Measurements from ENCODE around the gene ARHGAP33. TPM values are rescaled to one million over a fixed set of nuclear protein-coding genes. Genes with fewer than 3 reads are reported as not detected.

ARHGAP33 gene
- polyA plus RNA-seq, 6 donors from 2014 or later = 0.58 TPM; not detected in 5

DNA sequence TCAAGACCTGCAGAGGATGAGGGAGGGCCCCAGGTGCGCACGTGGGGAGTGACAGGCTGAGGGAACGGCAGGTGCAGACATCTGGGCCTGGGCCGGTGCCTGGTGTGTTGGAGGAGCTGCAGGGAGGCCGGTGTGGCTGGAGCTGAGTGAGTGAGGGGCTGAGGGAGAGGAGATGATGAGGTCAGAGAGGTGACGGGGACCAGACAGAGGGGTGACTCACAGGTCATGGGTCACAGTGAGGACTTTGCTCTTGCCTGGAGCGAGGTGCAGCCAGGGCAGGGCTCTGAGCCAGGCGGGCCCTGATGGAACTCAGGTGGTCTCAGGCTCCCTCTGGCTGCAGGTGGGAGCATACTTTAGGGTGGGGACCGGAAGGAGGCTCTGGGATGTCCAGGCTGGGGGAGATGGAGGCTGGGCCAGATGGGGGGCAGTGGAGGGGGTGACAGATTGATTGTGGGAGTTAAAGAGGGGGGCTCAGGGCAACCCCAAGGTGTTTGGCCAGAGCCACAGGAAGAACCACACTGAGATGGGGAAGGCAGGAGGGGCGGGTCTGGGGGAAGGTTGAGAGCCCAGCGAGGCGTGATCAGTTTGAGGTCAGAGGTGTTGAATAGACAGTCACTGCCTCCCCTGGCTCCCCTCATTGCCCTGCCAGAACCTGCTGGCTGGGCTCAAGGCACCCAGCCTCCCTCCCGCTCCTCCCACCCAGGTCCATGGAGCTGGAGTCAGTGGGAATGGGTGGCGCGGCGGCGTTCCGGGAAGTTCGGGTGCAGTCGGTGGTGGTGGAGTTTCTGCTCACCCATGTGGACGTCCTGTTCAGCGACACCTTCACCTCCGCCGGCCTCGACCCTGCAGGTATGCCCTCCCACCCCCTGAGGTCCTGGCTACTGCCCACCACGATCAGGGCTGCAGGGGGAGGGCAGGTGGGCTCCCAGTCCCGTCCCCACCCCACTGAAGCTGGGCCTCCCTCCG is 8.4 kb downstream of the ARHGAP33 start:
- Mint-ChIP-seq H3K9me3 (no peaks in the 10 kb centered on the region), H3K4me1 (peaks cover 0 to 10% (median 8%) of the 10 kb centered on the region in 3 donors), H3K27ac (peak overlapping the region in 1 of 6 donors; percentile 20), H3K36me3 (no peaks in the 10 kb centered on the region), H3K4me3 (no peak overlapping the region), H3K27me3 (no peaks in the 10 kb centered on the region)
- no peak for ATAC-seq (ENCODE audit: low read depth in 2 of 2)
- DNase-seq = no peak

DNA sequence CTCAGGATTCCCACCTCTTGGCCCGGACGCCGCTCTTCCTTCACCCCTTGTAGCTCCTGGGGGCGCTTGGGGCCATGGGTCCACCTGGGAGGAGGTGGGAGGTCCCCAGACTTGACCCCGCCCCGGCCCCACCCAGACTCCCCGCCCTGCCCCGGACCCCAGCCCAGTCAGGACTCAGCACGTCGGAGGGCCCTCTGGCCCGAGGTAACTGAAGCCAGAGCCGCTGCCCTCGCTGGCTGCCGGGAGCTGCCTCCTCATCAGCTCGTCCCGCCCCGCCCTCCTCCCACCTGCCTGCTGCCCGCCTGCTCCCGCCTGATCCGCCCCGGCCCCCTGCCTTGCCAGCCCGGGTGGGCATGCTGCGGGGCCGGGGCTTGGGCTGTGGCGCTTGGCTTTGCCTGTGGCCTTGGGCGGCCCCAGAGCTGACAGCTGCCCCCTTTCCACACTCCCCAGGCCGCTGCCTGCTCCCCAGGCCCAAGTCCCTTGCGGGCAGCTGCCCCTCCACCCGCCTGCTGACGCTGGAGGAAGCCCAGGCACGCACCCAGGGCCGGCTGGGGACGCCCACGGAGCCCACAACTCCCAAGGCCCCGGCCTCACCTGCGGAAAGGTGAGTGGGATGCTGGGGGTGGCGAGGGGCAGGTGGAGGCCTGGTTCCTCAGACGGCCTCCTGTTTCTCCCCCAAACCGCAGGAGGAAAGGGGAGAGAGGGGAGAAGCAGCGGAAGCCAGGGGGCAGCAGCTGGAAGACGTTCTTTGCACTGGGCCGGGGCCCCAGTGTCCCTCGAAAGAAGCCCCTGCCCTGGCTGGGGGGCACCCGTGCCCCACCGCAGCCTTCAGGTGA is 9.4 kb downstream of the ARHGAP33 start:
- Mint-ChIP-seq H3K4me3 (no peak overlapping the region), H3K9me3 (no peaks in the 10 kb centered on the region), H3K36me3 (no peaks in the 10 kb centered on the region), H3K27ac (no peak overlapping the region), H3K4me1 (peaks cover 0 to 10% (median 8%) of the 10 kb centered on the region in 3 donors), H3K27me3 (no peaks in the 10 kb centered on the region)
- ATAC-seq (ENCODE audit: low read depth in 2 of 2) = no peak
- DNase-seq = no peak

DNA sequence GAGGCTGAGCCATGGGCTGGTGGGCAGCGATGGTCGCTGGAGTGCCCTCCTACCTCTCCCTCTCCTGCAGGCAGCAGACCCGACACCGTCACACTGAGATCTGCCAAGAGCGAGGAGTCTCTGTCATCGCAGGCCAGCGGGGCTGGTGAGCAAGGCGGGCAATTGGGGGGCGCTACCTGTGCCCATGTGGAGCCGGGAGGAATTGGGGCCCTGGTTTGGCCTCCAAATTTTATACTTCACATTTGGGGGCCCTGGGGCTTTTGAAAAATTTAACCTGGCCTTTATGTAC is 9.9 kb downstream of the ARHGAP33 start:
- no peaks in the 10 kb centered on the region for H3K36me3 Mint-ChIP-seq
- H3K4me1 Mint-ChIP-seq = peaks cover 0 to 10% (median 8%) of the 10 kb centered on the region in 3 donors
- H3K9me3 Mint-ChIP-seq = no peaks in the 10 kb centered on the region
- H3K4me3 Mint-ChIP-seq = no peak overlapping the region
- no peak overlapping the region for H3K27ac Mint-ChIP-seq
- H3K27me3 Mint-ChIP-seq = no peaks in the 10 kb centered on the region
- DNase-seq = no peak
- no peak for ATAC-seq (ENCODE audit: low read depth in 2 of 2)

DNA sequence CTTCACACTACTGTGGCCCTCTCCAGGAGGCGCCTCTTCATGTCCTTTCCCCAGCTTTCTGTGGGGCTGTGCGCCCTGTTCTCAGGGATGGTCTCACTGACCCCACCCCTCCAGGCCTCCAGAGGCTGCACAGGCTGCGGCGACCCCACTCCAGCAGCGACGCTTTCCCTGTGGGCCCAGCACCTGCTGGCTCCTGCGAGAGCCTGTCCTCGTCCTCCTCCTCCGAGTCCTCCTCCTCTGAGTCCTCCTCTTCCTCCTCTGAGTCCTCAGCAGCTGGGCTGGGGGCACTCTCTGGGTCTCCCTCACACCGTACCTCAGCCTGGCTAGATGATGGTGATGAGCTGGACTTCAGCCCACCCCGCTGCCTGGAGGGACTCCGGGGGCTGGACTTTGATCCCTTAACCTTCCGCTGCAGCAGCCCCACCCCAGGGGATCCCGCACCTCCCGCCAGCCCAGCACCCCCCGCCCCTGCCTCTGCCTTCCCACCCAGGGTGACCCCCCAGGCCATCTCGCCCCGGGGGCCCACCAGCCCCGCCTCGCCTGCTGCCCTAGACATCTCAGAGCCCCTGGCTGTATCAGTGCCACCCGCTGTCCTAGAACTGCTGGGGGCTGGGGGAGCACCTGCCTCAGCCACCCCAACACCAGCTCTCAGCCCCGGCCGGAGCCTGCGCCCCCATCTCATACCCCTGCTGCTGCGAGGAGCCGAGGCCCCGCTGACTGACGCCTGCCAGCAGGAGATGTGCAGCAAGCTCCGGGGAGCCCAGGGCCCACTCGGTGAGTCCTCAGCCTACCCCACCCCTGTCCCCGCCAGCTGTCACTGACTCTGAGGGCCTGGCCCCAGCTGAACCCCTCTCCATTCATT is 11.2 kb downstream of the ARHGAP33 start:
- Mint-ChIP-seq H3K27ac (peak overlapping the region in 3 of 6 donors; percentile 54 to 82 (median 62)), H3K27me3 (no peaks in the 10 kb centered on the region), H3K9me3 (no peaks in the 10 kb centered on the region), H3K4me1 (peaks cover 0 to 10% (median 8%) of the 10 kb centered on the region in 3 donors), H3K36me3 (no peaks in the 10 kb centered on the region), H3K4me3 (no peak overlapping the region)
- DNase-seq = no peak
- no peak for ATAC-seq (ENCODE audit: low read depth in 2 of 2)

DNA sequence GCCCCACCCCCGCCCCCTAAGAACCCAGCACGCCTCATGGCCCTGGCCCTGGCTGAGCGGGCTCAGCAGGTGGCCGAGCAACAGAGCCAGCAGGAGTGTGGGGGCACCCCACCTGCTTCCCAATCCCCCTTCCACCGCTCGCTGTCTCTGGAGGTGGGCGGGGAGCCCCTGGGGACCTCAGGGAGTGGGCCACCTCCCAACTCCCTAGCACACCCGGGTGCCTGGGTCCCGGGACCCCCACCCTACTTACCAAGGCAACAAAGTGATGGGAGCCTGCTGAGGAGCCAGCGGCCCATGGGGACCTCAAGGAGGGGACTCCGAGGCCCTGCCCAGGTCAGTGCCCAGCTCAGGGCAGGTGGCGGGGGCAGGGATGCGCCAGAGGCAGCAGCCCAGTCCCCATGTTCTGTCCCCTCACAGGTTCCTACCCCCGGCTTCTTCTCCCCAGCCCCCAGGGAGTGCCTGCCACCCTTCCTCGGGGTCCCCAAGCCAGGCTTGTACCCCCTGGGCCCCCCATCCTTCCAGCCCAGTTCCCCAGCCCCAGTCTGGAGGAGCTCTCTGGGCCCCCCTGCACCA is 11.9 kb downstream of the ARHGAP33 start:
- Mint-ChIP-seq H3K27me3 (no peaks in the 10 kb centered on the region), H3K9me3 (no peaks in the 10 kb centered on the region), H3K4me1 (peaks cover 0 to 10% (median 8%) of the 10 kb centered on the region in 3 donors), H3K36me3 (no peaks in the 10 kb centered on the region), H3K27ac (no peak overlapping the region), H3K4me3 (no peak overlapping the region)
- DNase-seq = no peak
- no peak for ATAC-seq (ENCODE audit: low read depth in 2 of 2)

DNA sequence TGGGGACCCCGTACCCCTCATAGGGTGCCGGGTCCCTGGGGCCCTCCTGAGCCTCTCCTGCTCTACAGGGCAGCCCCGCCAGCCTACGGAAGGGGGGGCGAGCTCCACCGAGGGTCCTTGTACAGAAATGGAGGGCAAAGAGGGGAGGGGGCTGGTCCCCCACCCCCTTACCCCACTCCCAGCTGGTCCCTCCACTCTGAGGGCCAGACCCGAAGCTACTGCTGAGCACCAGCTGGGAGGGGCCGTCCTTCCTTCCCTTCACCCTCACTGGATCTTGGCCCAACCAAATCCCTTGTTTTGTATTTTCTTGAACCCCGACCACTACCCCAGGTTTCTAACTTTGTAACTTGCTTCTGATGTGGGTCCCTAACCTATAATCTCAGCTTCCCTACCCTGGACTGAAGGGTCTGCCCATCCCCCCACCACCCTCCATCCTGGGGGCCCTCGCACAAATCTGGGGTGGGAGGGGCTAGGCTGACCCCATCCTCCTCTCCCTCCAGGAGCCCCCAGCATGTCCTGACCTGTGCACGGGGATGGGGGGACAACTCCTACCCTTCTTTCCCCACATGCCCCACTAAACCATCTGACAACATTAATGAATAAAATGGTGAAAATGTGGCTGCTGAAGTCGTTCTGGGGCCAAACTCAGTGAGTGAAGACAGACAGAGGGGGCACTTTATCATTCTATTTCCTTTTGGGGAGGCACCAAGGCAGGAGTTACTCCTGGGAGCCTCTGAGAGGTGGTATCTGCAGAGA is 13.0 kb downstream of the ARHGAP33 start:
- ATAC-seq (ENCODE audit: low read depth in 2 of 2) = no peak
- Mint-ChIP-seq H3K9me3 (no peaks in the 10 kb centered on the region), H3K36me3 (no peaks in the 10 kb centered on the region), H3K27ac (peak overlapping the region in 1 of 6 donors; percentile 63), H3K27me3 (peaks cover 0 to 6% (median 0%) of the 10 kb centered on the region in 3 donors), H3K4me3 (no peak overlapping the region), H3K4me1 (peaks cover 0 to 5% (median 2%) of the 10 kb centered on the region in 3 donors)
- DNase-seq = no peak

DNA sequence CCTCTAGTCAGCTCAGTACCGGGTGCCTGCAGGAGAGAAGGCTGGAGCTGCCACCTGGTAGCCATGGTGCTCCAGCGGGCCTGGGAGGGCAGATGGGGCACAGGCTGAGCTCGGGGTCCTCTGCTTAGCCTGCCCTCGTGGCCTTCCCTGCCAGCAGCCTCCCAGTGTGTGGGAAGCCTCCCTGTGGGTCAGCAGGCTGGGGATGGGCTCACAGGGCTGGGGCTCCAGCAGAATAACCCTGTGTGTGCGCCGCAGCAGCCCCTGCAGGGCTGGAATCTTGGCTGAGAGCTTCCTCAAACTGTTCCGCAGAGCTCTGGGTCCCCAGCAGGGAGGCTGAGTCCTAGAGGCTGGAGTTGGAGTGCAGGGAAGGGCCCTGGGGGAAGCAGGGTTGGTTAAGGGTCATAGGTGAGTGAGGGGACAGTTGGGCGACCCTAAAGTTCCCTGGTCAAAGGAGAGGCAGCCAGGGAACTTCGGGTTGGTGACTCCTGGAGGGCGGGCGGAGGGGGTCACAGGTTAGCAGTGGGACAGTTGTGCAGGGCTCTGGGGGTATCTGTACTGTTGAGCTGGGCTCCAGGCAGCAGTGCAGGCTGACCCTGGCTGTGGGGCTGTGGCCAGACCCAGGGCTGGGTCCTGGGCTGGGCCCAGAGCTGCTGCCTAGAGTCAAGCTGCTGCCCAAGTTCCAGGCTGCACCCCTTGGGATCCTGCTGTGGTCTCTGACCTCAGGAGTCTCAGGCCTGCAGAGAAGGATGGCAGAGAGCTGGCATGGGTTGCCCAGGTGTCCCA is 14.0 kb downstream of the ARHGAP33 start:
- DNase-seq (no peak), ATAC-seq (ENCODE audit: low read depth in 2 of 2) (no peak)
- Mint-ChIP-seq H3K4me1 (peaks cover 0 to 2% (median 0%) of the 10 kb centered on the region in 3 donors), H3K4me3 (no peak overlapping the region), H3K9me3 (no peaks in the 10 kb centered on the region), H3K36me3 (no peaks in the 10 kb centered on the region), H3K27ac (no peak overlapping the region), H3K27me3 (peaks cover 0 to 12% (median 8%) of the 10 kb centered on the region in 3 donors)

DNA sequence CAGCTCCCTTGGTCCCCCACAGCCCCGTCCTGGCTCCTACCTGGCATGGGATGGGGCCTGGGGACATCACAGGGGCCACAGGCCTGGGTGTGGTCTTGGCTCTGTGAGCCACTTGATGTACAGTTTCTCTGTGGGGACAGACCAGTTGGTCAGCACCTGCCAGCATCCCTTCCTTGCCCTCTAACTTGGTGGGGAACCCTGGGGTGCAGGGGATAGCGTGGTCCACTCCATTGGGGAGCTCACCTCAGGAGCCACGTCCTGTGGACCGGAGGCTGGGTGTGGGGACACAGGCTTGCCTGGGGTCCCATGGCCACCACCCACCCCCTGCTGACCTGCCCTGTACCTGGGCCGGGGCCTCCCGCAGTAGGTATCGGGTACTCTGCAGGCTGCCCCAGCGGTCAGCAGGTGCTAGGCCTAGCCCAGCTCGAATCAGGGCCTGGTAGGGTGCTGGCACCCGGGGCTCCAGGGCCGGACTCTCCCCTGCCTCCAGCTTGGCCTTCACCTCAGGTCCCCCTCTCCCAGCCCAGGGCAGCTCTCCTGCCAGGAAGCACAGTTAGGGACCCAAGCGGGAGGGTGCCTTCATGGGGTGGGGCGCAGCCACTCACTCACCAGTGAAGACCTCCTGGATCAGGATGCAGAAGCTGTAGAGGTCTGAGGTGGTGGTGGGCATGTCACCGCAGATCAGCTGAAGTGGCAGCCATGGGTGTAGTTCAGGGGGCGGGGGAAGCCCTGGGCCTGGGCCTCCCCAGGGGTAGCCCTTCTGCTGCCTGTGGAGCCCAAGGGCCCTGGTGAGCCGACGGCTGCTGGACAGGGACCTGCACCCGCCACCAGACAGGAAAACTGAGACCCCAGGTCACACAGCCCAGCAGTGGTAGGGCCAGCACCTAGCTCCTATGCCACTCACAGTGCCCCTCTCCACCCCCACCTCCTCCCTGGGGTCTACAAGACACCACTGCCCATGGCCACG is 14.9 kb downstream of the ARHGAP33 start:
- H3K36me3 Mint-ChIP-seq = no peaks in the 10 kb centered on the region
- peaks cover 0 to 2% (median 0%) of the 10 kb centered on the region in 3 donors for H3K4me1 Mint-ChIP-seq
- DNase-seq (no peak), ATAC-seq (ENCODE audit: low read depth in 2 of 2) (no peak)
- no peaks in the 10 kb centered on the region for H3K9me3 Mint-ChIP-seq
- H3K4me3 Mint-ChIP-seq = no peak overlapping the region
- peaks cover 0 to 12% (median 8%) of the 10 kb centered on the region in 3 donors for H3K27me3 Mint-ChIP-seq
- no peak overlapping the region for H3K27ac Mint-ChIP-seq

DNA sequence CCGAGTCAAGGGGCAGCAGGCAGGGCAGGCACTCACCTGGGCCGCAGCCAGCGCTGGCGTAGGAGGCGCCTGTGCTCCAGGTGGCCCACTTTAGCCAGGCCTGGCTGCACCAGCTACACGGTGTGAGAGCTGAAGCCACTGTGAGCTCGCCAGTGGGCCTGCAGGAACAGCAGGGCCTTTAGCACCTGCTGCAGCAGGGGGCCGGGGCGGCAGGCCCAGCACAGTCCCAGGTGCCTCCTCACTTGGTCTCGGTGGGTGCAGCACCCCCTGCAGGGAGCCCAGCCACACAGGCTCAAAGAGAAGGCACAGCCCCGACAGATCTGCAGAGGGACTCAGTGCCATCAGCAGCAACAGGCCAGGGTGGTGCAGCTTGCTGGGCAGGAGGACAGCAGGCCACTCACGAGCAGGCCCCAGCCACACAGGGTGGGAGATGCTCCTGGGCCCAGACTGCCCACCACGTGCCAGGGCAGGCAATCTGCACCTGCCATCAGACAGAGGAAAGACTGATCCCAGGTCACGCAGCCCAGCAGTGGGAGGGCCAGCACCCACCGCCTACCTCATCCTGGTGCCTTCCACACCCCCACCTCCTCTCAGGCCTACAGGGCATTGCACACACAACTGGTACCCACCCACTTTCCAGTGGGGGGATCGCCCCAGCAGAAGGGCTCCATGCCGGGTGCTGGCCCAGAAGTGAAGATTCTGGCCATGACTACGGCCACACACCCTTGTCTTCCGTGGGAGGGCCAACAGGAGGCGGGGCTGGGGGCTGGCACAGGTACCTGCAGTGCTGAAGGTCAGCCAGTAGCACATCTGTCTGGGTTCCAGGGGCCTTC is 15.8 kb downstream of the ARHGAP33 start:
- peak in 1 of 2 donors; percentile 33 for ATAC-seq (ENCODE audit: low read depth in 2 of 2)
- peaks cover 0 to 2% (median 0%) of the 10 kb centered on the region in 3 donors for H3K4me1 Mint-ChIP-seq
- H3K27me3 Mint-ChIP-seq = peaks cover 5 to 16% (median 12%) of the 10 kb centered on the region in 3 donors
- no peak for DNase-seq
- no peaks in the 10 kb centered on the region for H3K9me3 Mint-ChIP-seq
- no peak overlapping the region for H3K4me3 Mint-ChIP-seq
- no peak overlapping the region for H3K27ac Mint-ChIP-seq
- no peaks in the 10 kb centered on the region for H3K36me3 Mint-ChIP-seq

DNA sequence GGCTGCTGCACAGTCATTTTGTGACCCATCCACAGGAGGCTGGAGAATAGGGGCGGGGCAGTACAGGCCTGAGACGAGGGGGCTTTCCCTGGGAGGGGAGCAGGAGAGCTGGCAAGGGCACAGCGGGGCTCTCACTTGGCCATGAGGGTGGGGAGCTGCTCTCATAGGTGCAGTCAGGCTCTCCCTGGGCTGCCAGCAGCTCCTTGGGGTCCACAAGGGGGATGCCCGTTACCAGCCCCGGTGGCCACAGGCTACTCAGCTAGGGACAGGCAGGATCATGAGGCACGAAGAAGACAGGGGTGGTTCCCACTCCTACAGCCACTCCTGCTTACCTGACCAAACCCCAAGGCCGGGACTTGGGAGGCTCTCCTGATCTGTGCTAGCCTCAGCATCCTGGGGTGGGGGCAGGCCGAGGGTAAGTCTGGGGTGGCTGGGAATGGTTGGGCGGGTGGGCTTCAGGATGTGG is 16.5 kb downstream of the ARHGAP33 start:
- Mint-ChIP-seq H3K27me3 (peaks cover 9 to 23% (median 18%) of the 10 kb centered on the region in 3 donors), H3K27ac (no peak overlapping the region), H3K4me1 (peaks cover 2 to 3% (median 2%) of the 10 kb centered on the region in 3 donors), H3K36me3 (no peaks in the 10 kb centered on the region), H3K9me3 (no peaks in the 10 kb centered on the region), H3K4me3 (no peak overlapping the region)
- no peak for DNase-seq
- ATAC-seq (ENCODE audit: low read depth in 2 of 2) = no peak
